Measurements from ENCODE around the gene CXorf58. TPM values are rescaled to one million over a fixed set of nuclear protein-coding genes. Genes with fewer than 3 reads are reported as not detected.
A peak's percentile ranks its signal among the peaks of the same experiment; 100 is the strongest.

Gene CXorf58
- total RNA-seq, 1 experiment from 2014 or later = not detected

GRCh38 chrX:23870041-23870440, 37.8 kb upstream of the CXorf58 start:
- CTCF ChIA-PET = interaction anchor here (0.6 kb wide), 1 partner anchor 41 kb away, joined by 3 read pairs; no protein-coding TSS in a partner anchor
- TF ChIP-seq CTCF (IDR thresholded peaks at IDR 0.05; ENCODE audit: unreplicated experiment) = no peak
- no TSS peak for BruUV-seq (replicated peaks)
- intact Hi-C loops (cut with micrococcal nuclease; ENCODE audit: unreplicated experiment) = no loop called here
- H3K4me3 Mint-ChIP-seq (ENCODE audit: low read depth, unreplicated experiment) = no peak overlapping the region
- H3K27ac Mint-ChIP-seq (ENCODE audit: unreplicated experiment) = no peak overlapping the region
- no peaks in the 10 kb centered on the region for H3K4me1 Mint-ChIP-seq (ENCODE audit: low read depth, unreplicated experiment)
- no peaks in the 10 kb centered on the region for H3K9me3 Mint-ChIP-seq (ENCODE audit: low read depth, unreplicated experiment)
- H3K27me3 Mint-ChIP-seq (ENCODE audit: unreplicated experiment) = no peaks in the 10 kb centered on the region
- DNase-seq = no peak
- peaks cover 5% of the 10 kb centered on the region for H3K36me3 Mint-ChIP-seq (ENCODE audit: insufficient read depth, unreplicated experiment)

- Mint-ChIP-seq H3K4me1 (ENCODE audit: low read depth, unreplicated experiment) (no peaks in the 10 kb centered on the region), H3K4me3 (ENCODE audit: low read depth, unreplicated experiment) (no peak overlapping the region), H3K27ac (ENCODE audit: unreplicated experiment) (no peak overlapping the region), H3K9me3 (ENCODE audit: low read depth, unreplicated experiment) (no peaks in the 10 kb centered on the region), H3K27me3 (ENCODE audit: unreplicated experiment) (no peaks in the 10 kb centered on the region), H3K36me3 (ENCODE audit: insufficient read depth, unreplicated experiment) (peaks cover 5% of the 10 kb centered on the region)
- intact Hi-C loops (cut with micrococcal nuclease; ENCODE audit: unreplicated experiment) = no loop called here
- DNase-seq = no peak
- no TSS peak for BruUV-seq (replicated peaks)
- TF ChIP-seq CTCF (IDR thresholded peaks at IDR 0.05; ENCODE audit: unreplicated experiment) = no peak
- CTCF ChIA-PET = interaction anchor here (0.6 kb wide), 1 partner anchor 56 kb away, joined by 6 read pairs; no protein-coding TSS in a partner anchor
These were observed 35.8 kb upstream of the CXorf58 start for GRCh38 chrX:23871905-23872546.

GRCh38 chrX:23879380-23880090, 28.3 kb upstream of the CXorf58 start:
- Mint-ChIP-seq H3K27ac (ENCODE audit: unreplicated experiment) (no peak overlapping the region), H3K36me3 (ENCODE audit: insufficient read depth, unreplicated experiment) (peaks cover 9% of the 10 kb centered on the region), H3K9me3 (ENCODE audit: low read depth, unreplicated experiment) (no peaks in the 10 kb centered on the region), H3K27me3 (ENCODE audit: unreplicated experiment) (no peaks in the 10 kb centered on the region), H3K4me3 (ENCODE audit: low read depth, unreplicated experiment) (no peak overlapping the region), H3K4me1 (ENCODE audit: low read depth, unreplicated experiment) (peaks cover 12% of the 10 kb centered on the region)
- no peak for TF ChIP-seq CTCF (IDR thresholded peaks at IDR 0.05; ENCODE audit: unreplicated experiment)
- CTCF ChIA-PET = no interaction called here
- BruUV-seq (replicated peaks) = no TSS peak
- intact Hi-C loops (cut with micrococcal nuclease; ENCODE audit: unreplicated experiment) = no loop called here
- no peak for DNase-seq

- peak overlapping the region; percentile 78 for H3K27ac Mint-ChIP-seq (ENCODE audit: unreplicated experiment)
- no peak for TF ChIP-seq CTCF (IDR thresholded peaks at IDR 0.05; ENCODE audit: unreplicated experiment)
- H3K27me3 Mint-ChIP-seq (ENCODE audit: unreplicated experiment) = no peaks in the 10 kb centered on the region
- CTCF ChIA-PET = interaction anchor here (0.5 to 1.0 kb wide), 3 partner anchors 83 to 770 kb away, joined by 3 to 5 read pairs (median 4); no protein-coding TSS in a partner anchor
- BruUV-seq (replicated peaks) = no TSS peak
- DNase-seq = no peak
- H3K4me1 Mint-ChIP-seq (ENCODE audit: low read depth, unreplicated experiment) = peaks cover 24% of the 10 kb centered on the region
- H3K9me3 Mint-ChIP-seq (ENCODE audit: low read depth, unreplicated experiment) = no peaks in the 10 kb centered on the region
- H3K36me3 Mint-ChIP-seq (ENCODE audit: insufficient read depth, unreplicated experiment) = peaks cover 9% of the 10 kb centered on the region
- peak overlapping the region; percentile 39 for H3K4me3 Mint-ChIP-seq (ENCODE audit: low read depth, unreplicated experiment)
- intact Hi-C loops (cut with micrococcal nuclease; ENCODE audit: unreplicated experiment) = no loop called here
These were observed 24.0 kb upstream of the CXorf58 start for GRCh38 chrX:23883737-23884354.
